Upper lobe of left lung (tissue), 6 donors: ENCODE measurements around the gene AIMP1. TPM values are rescaled to one million over a fixed set of nuclear protein-coding genes. Genes with fewer than 3 reads are reported as not detected.

Source experiments
- ATAC-seq, 2 donors: fragments of 200-7000 bp; cut with Tn5 transposase; one replicate each; pipeline ENCODE4 v1.9.1; 2022; ENCODE audit warnings: mild to moderate bottlenecking in 2 of 2, moderate library complexity in 2 of 2; ENCODE audit not compliant: low FRiP score in 2 of 2
- DNase-seq, 2 donors: peaks; one replicate each; pipeline ENCODE4 v3.0.0-alpha.2; 2019 to 2020
- H3K27ac ChIP-seq, 4 donors: fragments of 200-600 bp; sonication (generic); one replicate each; pipeline ENCODE4 v1.5.1; 2016 to 2019
- H3K27me3 ChIP-seq, 4 donors: fragments of 200-600 bp; sonication (generic); one replicate each; pipeline ENCODE4 v1.5.1; 2017 to 2019
- H3K36me3 ChIP-seq, 4 donors: fragments of 200-600 bp; sonication (generic); one replicate each; pipeline ENCODE4 v1.5.1; 2016 to 2019
- H3K4me1 ChIP-seq, 4 donors: fragments of 200-600 bp; sonication (generic); one replicate each; pipeline ENCODE4 v1.5.1; 2018 to 2019
- H3K4me3 ChIP-seq, 4 donors: fragments of 200-600 bp; sonication (generic); one replicate each; pipeline ENCODE4 v1.5.1; 2017 to 2019; ENCODE audit warnings: mild to moderate bottlenecking in 2 of 4, moderate library complexity in 1 of 4
- H3K9me3 ChIP-seq, 4 donors: fragments of 200-600 bp; sonication (generic); one replicate each; pipeline ENCODE4 v1.5.1; 2018 to 2019
- CTCF ChIP-seq, 6 experiments: fragments of 450-650 bp in 4 of 6; fragments of 200-600 bp in 2 of 6; sonication (generic) in 2 of 6; IDR thresholded peaks; one replicate each; pipeline ENCODE4 v1.5.1; 2016 to 2019; ENCODE audit warnings: antibody characterized with exemption in 6 of 6
- EP300 ChIP-seq, 4 donors: sonication (generic); formaldehyde crosslinking; IDR thresholded peaks; one replicate each; pipeline ENCODE4 v1.5.1; 2017; ENCODE audit warnings: antibody characterized with exemption in 4 of 4, control low read depth in 2 of 4
- POLR2A ChIP-seq, 4 donors: fragments of 450-650 bp; IDR thresholded peaks; one replicate each; pipeline ENCODE4 v1.5.1; 2016 to 2017; ENCODE audit warnings: antibody characterized with exemption in 4 of 4, mild to moderate bottlenecking in 2 of 4
- POLR2AphosphoS5 ChIP-seq, 2 donors: sonication (generic); formaldehyde crosslinking; IDR thresholded peaks; one replicate each; pipeline ENCODE4 v1.5.1; 2017; ENCODE audit warnings: antibody characterized with exemption in 2 of 2
- WGBS, 2 donors: methylation state at CpG; one replicate each; pipeline ENCODE4 v1.1.5; 2017 to 2018; 5-methylcytosine and 5-hydroxymethylcytosine counted together
- total RNA-seq, 6 donors: library from RNA; depleted of rRNA in 4 of 6; stranded (reverse); fragments of >200 nt in 4 of 6; gene quantifications; one replicate each; pipeline versions ENCODE4 v1.1.0 to v1.2.1, GENCODE V29; 2016 to 2021
- donor health status: DM: no; HTN: no; CAD: no; lungs with moderate emphysema.
- donor health status: DM: no; HTN: yes; CAD: no; lungs with severe emphysema.

The AIMP1 gene
- total RNA-seq, 6 donors from 2014 or later, result 9.4 to 38.5 (median 28.4) TPM

GRCh38 chr4:106301393-106302061 lies 14.8 kb upstream of the AIMP1 start:
- TF ChIP-seq POLR2AphosphoS5 (IDR thresholded peaks at IDR 0.05), result no peak
- no peak for TF ChIP-seq POLR2A (IDR thresholded peaks at IDR 0.05)
- no peak for TF ChIP-seq EP300 (IDR thresholded peaks at IDR 0.05)
- TF ChIP-seq CTCF (IDR thresholded peaks at IDR 0.05), result no peak
- WGBS, 2 donors, result 87 to 93% methylated on average over 2 of the region's 2 CpGs
- no peak overlapping the region for H3K27ac ChIP-seq
- no peaks in the 10 kb centered on the region for H3K27me3 ChIP-seq
- H3K9me3 ChIP-seq, result no peaks in the 10 kb centered on the region
- ATAC-seq (no peak), DNase-seq (no peak)
- no peaks in the 10 kb centered on the region for H3K4me1 ChIP-seq
- H3K4me3 ChIP-seq, result no peak overlapping the region
- peaks cover 0 to 18% (median 0%) of the 10 kb centered on the region in 4 donors for H3K36me3 ChIP-seq

DNA sequence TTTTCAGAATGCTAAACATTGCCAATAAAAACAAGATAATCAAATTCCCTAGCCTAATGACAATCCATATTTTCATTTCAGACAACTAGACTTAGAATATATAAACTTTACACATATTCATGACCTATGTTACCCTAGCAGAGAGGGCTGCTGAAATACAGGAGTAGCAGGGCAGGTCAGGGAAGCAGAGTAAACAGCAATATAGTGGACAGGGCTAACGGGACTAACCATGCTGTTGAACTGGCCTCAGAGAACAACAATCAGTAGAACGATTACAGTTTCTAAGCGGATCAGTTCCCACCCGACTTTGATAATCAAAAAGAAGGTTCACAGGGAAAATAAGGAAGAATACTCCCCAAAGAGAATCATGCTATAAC lies 14.3 kb upstream of the AIMP1 start:
- ATAC-seq (no peak), DNase-seq (no peak)
- Histone ChIP-seq H3K27me3 (no peaks in the 10 kb centered on the region), H3K9me3 (no peaks in the 10 kb centered on the region), H3K4me1 (no peaks in the 10 kb centered on the region), H3K36me3 (peaks cover 0 to 18% (median 0%) of the 10 kb centered on the region in 4 donors), H3K27ac (no peak overlapping the region), H3K4me3 (no peak overlapping the region)
- TF ChIP-seq EP300 (IDR thresholded peaks at IDR 0.05), result no peak
- TF ChIP-seq POLR2AphosphoS5 (IDR thresholded peaks at IDR 0.05), result no peak
- no peak for TF ChIP-seq CTCF (IDR thresholded peaks at IDR 0.05)
- TF ChIP-seq POLR2A (IDR thresholded peaks at IDR 0.05), result no peak
- 92 to 93% methylated on average over 4 of the region's 4 CpGs for WGBS, 2 donors

- Histone ChIP-seq H3K27ac (no peak overlapping the region), H3K9me3 (no peaks in the 10 kb centered on the region), H3K4me3 (no peak overlapping the region), H3K4me1 (no peaks in the 10 kb centered on the region), H3K36me3 (peaks cover 0 to 21% (median 2%) of the 10 kb centered on the region in 4 donors), H3K27me3 (no peaks in the 10 kb centered on the region)
- 94% methylated on average over 3 of the region's 3 CpGs for WGBS, 2 donors
- TF ChIP-seq POLR2A (IDR thresholded peaks at IDR 0.05) (no peak), POLR2AphosphoS5 (IDR thresholded peaks at IDR 0.05) (no peak), CTCF (IDR thresholded peaks at IDR 0.05) (no peak), EP300 (IDR thresholded peaks at IDR 0.05) (no peak)
- ATAC-seq (no peak), DNase-seq (no peak)
Measured at GRCh38 chr4:106303548-106304281, 12.6 kb upstream of the AIMP1 start.

- Histone ChIP-seq H3K9me3 (no peaks in the 10 kb centered on the region), H3K27me3 (no peaks in the 10 kb centered on the region), H3K4me1 (no peaks in the 10 kb centered on the region), H3K36me3 (peaks cover 0 to 15% (median 2%) of the 10 kb centered on the region in 4 donors), H3K27ac (no peak overlapping the region), H3K4me3 (no peak overlapping the region)
- TF ChIP-seq CTCF (IDR thresholded peaks at IDR 0.05) (no peak), EP300 (IDR thresholded peaks at IDR 0.05) (no peak), POLR2A (IDR thresholded peaks at IDR 0.05) (no peak), POLR2AphosphoS5 (IDR thresholded peaks at IDR 0.05) (no peak)
- ATAC-seq (no peak), DNase-seq (no peak)
Measured at GRCh38 chr4:106304632-106305031, 11.7 kb upstream of the AIMP1 start.
